Vagina (tissue), 2 donors: Measurements from ENCODE around the gene HOXB7. TPM values are rescaled to one million over a fixed set of nuclear protein-coding genes. Genes with fewer than 3 reads are reported as not detected.

Experiments used
- DNase-seq, 2 donors: peaks; one replicate each; pipeline ENCODE4 v3.0.0-alpha.2; 2017; ENCODE audit errors: extremely low spot score in 2 of 2
- H3K27ac ChIP-seq: fragments of 200-600 bp; sonication (generic); one replicate; pipeline ENCODE4 v1.5.1; 2019
- H3K27me3 ChIP-seq: fragments of 200-600 bp; sonication (generic); one replicate; pipeline ENCODE4 v1.5.1; 2019
- H3K36me3 ChIP-seq, 2 donors: fragments of 200-600 bp; sonication (generic); one replicate each; pipeline ENCODE4 v1.5.1; 2017 to 2019
- H3K4me1 ChIP-seq: fragments of 200-600 bp; sonication (generic); one replicate; pipeline ENCODE4 v1.5.1; 2019
- H3K4me3 ChIP-seq, 2 donors: fragments of 200-600 bp; sonication (generic); 1 replicate in 1 of 2; 2 replicates in 1 of 2; pipeline ENCODE4 v1.5.1; 2016 to 2019
- H3K9me3 ChIP-seq: fragments of 200-600 bp; sonication (generic); one replicate; pipeline ENCODE4 v1.5.1; 2019
- CTCF ChIP-seq, 3 experiments: fragments of 450-650 bp in 2 of 3; fragments of 200-600 bp in 1 of 3; sonication (generic) in 1 of 3; IDR thresholded peaks; one replicate each; pipeline ENCODE4 v1.5.1; 2017 to 2019; ENCODE audit warnings: antibody characterized with exemption in 3 of 3, mild to moderate bottlenecking in 2 of 3, moderate library complexity in 2 of 3
- POLR2A ChIP-seq, 2 donors: fragments of 450-650 bp; IDR thresholded peaks; one replicate each; pipeline ENCODE4 v1.6.1; 2017; ENCODE audit warnings: antibody characterized with exemption in 2 of 2, mild to moderate bottlenecking in 2 of 2, moderate library complexity in 2 of 2
- POLR2AphosphoS5 ChIP-seq, 2 donors: sonication (generic); formaldehyde crosslinking; IDR thresholded peaks; one replicate each; pipeline ENCODE4 v1.9.0; 2017; ENCODE audit warnings: antibody characterized with exemption in 2 of 2, mild to moderate bottlenecking in 2 of 2, low read depth in 1 of 2; ENCODE audit not compliant: insufficient read depth in 1 of 2
- intact Hi-C: fragments of 100-400 bp; cut with DNase I; formaldehyde crosslinking; loops from one replicate; pipeline ENCODE4 v1.15.1; 2023
- total RNA-seq: library from RNA; depleted of rRNA; stranded (reverse); fragments of >200 nt; gene quantifications from one replicate; pipeline ENCODE4 v1.2.3, GENCODE V29; 2016

The HOXB7 gene
- total RNA-seq, 1 donor from 2014 or later = 3.2 TPM

GRCh38 chr17:48609033-48609432, 1.8 kb downstream of the HOXB7 start:
- TF ChIP-seq POLR2A (IDR thresholded peaks at IDR 0.05) (no peak), CTCF (IDR thresholded peaks at IDR 0.05) (no peak), POLR2AphosphoS5 (IDR thresholded peaks at IDR 0.05; ENCODE audit: insufficient read depth in 1 of 2, low read depth in 1 of 2) (no peak)
- H3K4me3 ChIP-seq = no peak overlapping the region
- H3K36me3 ChIP-seq = no peaks in the 10 kb centered on the region
- DNase-seq = no peak
- no peaks in the 10 kb centered on the region for H3K9me3 ChIP-seq
- intact Hi-C loops = no loop called here
- H3K4me1 ChIP-seq = peaks cover 23% of the 10 kb centered on the region
- H3K27ac ChIP-seq = no peak overlapping the region
- H3K27me3 ChIP-seq = peaks cover 12% of the 10 kb centered on the region

- TF ChIP-seq POLR2AphosphoS5 (IDR thresholded peaks at IDR 0.05; ENCODE audit: insufficient read depth in 1 of 2, low read depth in 1 of 2) (no peak), POLR2A (IDR thresholded peaks at IDR 0.05) (no peak), CTCF (IDR thresholded peaks at IDR 0.05) (no peak)
- H3K4me1 ChIP-seq = peaks cover 21% of the 10 kb centered on the region
- intact Hi-C loops = no loop called here
- H3K36me3 ChIP-seq = no peaks in the 10 kb centered on the region
- no peaks in the 10 kb centered on the region for H3K9me3 ChIP-seq
- H3K4me3 ChIP-seq = no peak overlapping the region
- no peak overlapping the region for H3K27ac ChIP-seq
- H3K27me3 ChIP-seq = peaks cover 8% of the 10 kb centered on the region
- DNase-seq = no peak
Observed at GRCh38 chr17:48608494-48608834, 2.4 kb downstream of the HOXB7 start.

GRCh38 chr17:48606892-48607614, 3.8 kb downstream of the HOXB7 start:
- DNase-seq = no peak
- no peak for TF ChIP-seq CTCF (IDR thresholded peaks at IDR 0.05)
- no peak for TF ChIP-seq POLR2AphosphoS5 (IDR thresholded peaks at IDR 0.05; ENCODE audit: insufficient read depth in 1 of 2, low read depth in 1 of 2)
- no peak for TF ChIP-seq POLR2A (IDR thresholded peaks at IDR 0.05)
- intact Hi-C loops = no loop called here
- no peak overlapping the region for H3K27ac ChIP-seq
- no peaks in the 10 kb centered on the region for H3K36me3 ChIP-seq
- H3K27me3 ChIP-seq = no peaks in the 10 kb centered on the region
- H3K4me1 ChIP-seq = peaks cover 27% of the 10 kb centered on the region
- H3K9me3 ChIP-seq = no peaks in the 10 kb centered on the region
- no peak overlapping the region for H3K4me3 ChIP-seq

GRCh38 chr17:48605991-48606891, 4.6 kb downstream of the HOXB7 start:
- no peaks in the 10 kb centered on the region for H3K36me3 ChIP-seq
- no peaks in the 10 kb centered on the region for H3K9me3 ChIP-seq
- TF ChIP-seq POLR2AphosphoS5 (IDR thresholded peaks at IDR 0.05; ENCODE audit: insufficient read depth in 1 of 2, low read depth in 1 of 2) (no peak), POLR2A (IDR thresholded peaks at IDR 0.05) (no peak), CTCF (IDR thresholded peaks at IDR 0.05) (no peak)
- no peaks in the 10 kb centered on the region for H3K27me3 ChIP-seq
- no peak overlapping the region for H3K27ac ChIP-seq
- peaks cover 26% of the 10 kb centered on the region for H3K4me1 ChIP-seq
- H3K4me3 ChIP-seq = no peak overlapping the region
- intact Hi-C loops = no loop called here
- DNase-seq = no peak
